ENCODE measurements around the gene FXYD1. TPM values are rescaled to one million over a fixed set of nuclear protein-coding genes. Genes with fewer than 3 reads are reported as not detected.

Gene FXYD1
- total RNA-seq, 4 donors from 2014 or later: 28.7 to 108 (median 37.8) TPM

- no peak for TF ChIP-seq CTCF (IDR thresholded peaks at IDR 0.05; ENCODE audit: low read depth)
Measured at GRCh38 chr19:35110974-35111373, 27.6 kb upstream of the FXYD1 start.

GRCh38 chr19:35112995-35113688 is 25.5 kb upstream of the FXYD1 start:
- TF ChIP-seq CTCF (IDR thresholded peaks at IDR 0.05; ENCODE audit: low read depth): no peak

GRCh38 chr19:35114353-35115176 is 24.1 kb upstream of the FXYD1 start:
- TF ChIP-seq CTCF (IDR thresholded peaks at IDR 0.05; ENCODE audit: low read depth): no peak

- TF ChIP-seq CTCF (IDR thresholded peaks at IDR 0.05; ENCODE audit: low read depth): no peak
Measured at GRCh38 chr19:35115177-35115951, 23.3 kb upstream of the FXYD1 start, which contains the start of gene FXYD3. TSS of gene FXYD3 (plus strand) at chr19:35115823. CDS start at chr19:35119377, 3,554 bp downstream.

GRCh38 chr19:35116072-35116801 is 22.4 kb upstream of the FXYD1 start:
- no peak for TF ChIP-seq CTCF (IDR thresholded peaks at IDR 0.05; ENCODE audit: low read depth)

- TF ChIP-seq CTCF (IDR thresholded peaks at IDR 0.05; ENCODE audit: low read depth): no peak
Measured at GRCh38 chr19:35117116-35117515, 21.5 kb upstream of the FXYD1 start.

All from subcutaneous adipose tissue (tissue), 4 donors.